Right atrium auricular region (tissue), 2 donors: ENCODE data around the gene CDH22. TPM values are rescaled to one million over a fixed set of nuclear protein-coding genes. Genes with fewer than 3 reads are reported as not detected.
A peak's percentile ranks its signal among the peaks of the same experiment; 100 is the strongest.

Experiments
- DNase-seq: peaks from one replicate; pipeline ENCODE4 v3.0.0-alpha.2; 2019; ENCODE audit warnings: low spot score
- H3K27ac ChIP-seq, 2 donors: fragments of 200-600 bp; sonication (generic); 1 replicate in 1 of 2; 2 replicates in 1 of 2; pipeline ENCODE4 v1.5.1; 2016 to 2019
- H3K27me3 ChIP-seq, 2 donors: fragments of 200-600 bp; sonication (generic); one replicate each; pipeline versions ENCODE4 v1.5.1 to v1.6.0; 2017 to 2019
- H3K36me3 ChIP-seq: fragments of 200-600 bp; sonication (generic); one replicate; pipeline ENCODE4 v1.5.1; 2016
- H3K4me1 ChIP-seq, 2 donors: fragments of 200-600 bp; sonication (generic); one replicate each; pipeline versions ENCODE4 v1.5.1 to v1.6.0; 2017 to 2019
- H3K4me3 ChIP-seq, 2 donors: fragments of 200-600 bp; sonication (generic); 1 replicate in 1 of 2; 2 replicates in 1 of 2; pipeline ENCODE4 v1.5.1; 2017 to 2019; ENCODE audit warnings: mild to moderate bottlenecking in 1 of 2, moderate library complexity in 1 of 2
- H3K9me3 ChIP-seq, 2 donors: fragments of 200-600 bp; sonication (generic); one replicate each; pipeline ENCODE4 v1.5.1; 2019
- total RNA-seq, 2 donors: library from RNA; depleted of rRNA; stranded (reverse); fragments of >200 nt; gene quantifications; one replicate each; pipeline ENCODE4 v1.1.0, GENCODE V29; 2016
- TF ChIP-seq, protein P1 (sequence below), 2 donors: fragments of 200-600 bp; sonication (generic); IDR thresholded peaks; one replicate each; pipeline ENCODE4 v1.5.1; 2019; ENCODE audit warnings: antibody characterized with exemption in 2 of 2

CDH22 gene
- total RNA-seq, 2 donors from 2014 or later = 0.67 to 4.4 TPM

DNA sequence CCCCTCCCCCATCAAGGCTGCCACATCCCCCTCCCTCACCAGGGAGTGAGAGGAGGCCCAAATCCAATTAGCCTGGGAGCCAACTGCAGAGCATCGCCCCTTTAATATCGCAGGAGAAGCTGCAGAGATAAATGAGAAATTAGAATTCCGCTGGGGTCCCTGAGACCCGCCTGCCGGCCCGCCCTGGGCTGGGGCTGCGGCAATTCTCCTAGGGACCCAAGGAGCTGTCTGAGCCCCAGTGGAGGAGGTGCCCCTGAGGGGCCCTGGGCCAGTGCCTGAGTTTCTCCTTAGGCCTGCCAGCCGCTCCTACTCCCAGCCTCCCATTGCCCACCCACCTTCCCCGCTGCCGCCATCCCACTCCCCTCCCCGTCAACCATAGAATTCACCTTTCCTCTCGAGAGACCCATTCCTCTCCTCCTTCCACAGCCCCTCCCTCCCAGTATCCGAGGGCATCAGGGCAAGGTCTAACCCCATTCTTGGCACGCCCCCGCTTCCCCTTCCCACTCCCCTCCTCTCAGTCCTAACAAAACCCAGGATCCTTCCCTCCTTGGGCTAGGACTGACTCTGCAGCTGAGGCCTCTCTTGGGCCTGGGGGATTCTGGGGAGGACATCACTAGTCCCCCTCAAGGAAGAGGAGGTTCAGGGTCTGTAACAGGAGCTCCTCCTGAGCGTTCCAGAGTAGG is 20.0 kb upstream of the CDH22 start:
- no peaks in the 10 kb centered on the region for H3K36me3 ChIP-seq
- DNase-seq = no peak
- no peaks in the 10 kb centered on the region for H3K9me3 ChIP-seq
- H3K4me1 ChIP-seq = no peaks in the 10 kb centered on the region
- TF ChIP-seq, protein P1, sequence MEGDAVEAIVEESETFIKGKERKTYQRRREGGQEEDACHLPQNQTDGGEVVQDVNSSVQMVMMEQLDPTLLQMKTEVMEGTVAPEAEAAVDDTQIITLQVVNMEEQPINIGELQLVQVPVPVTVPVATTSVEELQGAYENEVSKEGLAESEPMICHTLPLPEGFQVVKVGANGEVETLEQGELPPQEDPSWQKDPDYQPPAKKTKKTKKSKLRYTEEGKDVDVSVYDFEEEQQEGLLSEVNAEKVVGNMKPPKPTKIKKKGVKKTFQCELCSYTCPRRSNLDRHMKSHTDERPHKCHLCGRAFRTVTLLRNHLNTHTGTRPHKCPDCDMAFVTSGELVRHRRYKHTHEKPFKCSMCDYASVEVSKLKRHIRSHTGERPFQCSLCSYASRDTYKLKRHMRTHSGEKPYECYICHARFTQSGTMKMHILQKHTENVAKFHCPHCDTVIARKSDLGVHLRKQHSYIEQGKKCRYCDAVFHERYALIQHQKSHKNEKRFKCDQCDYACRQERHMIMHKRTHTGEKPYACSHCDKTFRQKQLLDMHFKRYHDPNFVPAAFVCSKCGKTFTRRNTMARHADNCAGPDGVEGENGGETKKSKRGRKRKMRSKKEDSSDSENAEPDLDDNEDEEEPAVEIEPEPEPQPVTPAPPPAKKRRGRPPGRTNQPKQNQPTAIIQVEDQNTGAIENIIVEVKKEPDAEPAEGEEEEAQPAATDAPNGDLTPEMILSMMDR (IDR thresholded peaks at IDR 0.05) = no peak
- H3K4me3 ChIP-seq = no peak overlapping the region
- no peak overlapping the region for H3K27ac ChIP-seq
- no peaks in the 10 kb centered on the region for H3K27me3 ChIP-seq

DNA sequence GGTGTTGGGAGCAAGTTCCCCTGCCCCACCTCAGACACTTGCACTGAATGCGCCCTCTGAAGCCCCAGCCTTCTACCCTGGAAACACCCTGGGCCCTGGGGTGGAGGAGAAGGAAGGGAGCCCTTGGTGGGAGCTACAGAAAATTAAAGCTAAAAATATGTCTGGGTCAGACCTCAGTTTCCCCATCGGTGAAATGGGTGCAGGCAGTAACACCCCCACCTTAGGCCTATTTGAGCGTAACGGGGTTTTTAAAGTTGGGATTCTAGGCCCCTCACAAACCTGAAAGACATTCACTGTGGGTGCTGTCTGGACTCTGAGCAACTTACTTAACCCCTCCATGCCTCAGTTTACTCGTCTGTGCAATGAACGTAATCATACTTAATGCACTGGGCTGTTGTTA is 19.3 kb upstream of the CDH22 start:
- TF ChIP-seq, protein P1 (IDR thresholded peaks at IDR 0.05) = no peak
- H3K27me3 ChIP-seq = no peaks in the 10 kb centered on the region

GRCh38 chr20:46325789-46326188 is 17.5 kb upstream of the CDH22 start:
- Histone ChIP-seq H3K4me3 (no peak overlapping the region), H3K27ac (no peak overlapping the region), H3K4me1 (no peaks in the 10 kb centered on the region), H3K27me3 (no peaks in the 10 kb centered on the region), H3K9me3 (no peaks in the 10 kb centered on the region), H3K36me3 (no peaks in the 10 kb centered on the region)
- TF ChIP-seq, protein P1 (IDR thresholded peaks at IDR 0.05) = no peak
- DNase-seq = no peak

More for the DNA sequence above, 19.3 kb upstream of the CDH22 start:
- Histone ChIP-seq H3K9me3 (no peaks in the 10 kb centered on the region), H3K36me3 (no peaks in the 10 kb centered on the region), H3K27ac (no peak overlapping the region), H3K4me3 (no peak overlapping the region), H3K4me1 (no peaks in the 10 kb centered on the region)
- no peak for DNase-seq

GRCh38 chr20:46324960-46325703 is 16.8 kb upstream of the CDH22 start:
- Histone ChIP-seq H3K4me3 (no peak overlapping the region), H3K27me3 (no peaks in the 10 kb centered on the region), H3K27ac (no peak overlapping the region), H3K4me1 (no peaks in the 10 kb centered on the region), H3K9me3 (no peaks in the 10 kb centered on the region), H3K36me3 (no peaks in the 10 kb centered on the region)
- DNase-seq = no peak
- TF ChIP-seq, protein P1 (IDR thresholded peaks at IDR 0.05) = peak in 1 of 2 donors; percentile 40

- H3K27ac ChIP-seq = no peak overlapping the region
- H3K36me3 ChIP-seq = no peaks in the 10 kb centered on the region
- no peaks in the 10 kb centered on the region for H3K27me3 ChIP-seq
- H3K9me3 ChIP-seq = no peaks in the 10 kb centered on the region
- TF ChIP-seq, protein P1 (IDR thresholded peaks at IDR 0.05) = no peak
- H3K4me3 ChIP-seq = no peak overlapping the region
- H3K4me1 ChIP-seq = no peaks in the 10 kb centered on the region
- DNase-seq = no peak
These were observed 16.1 kb upstream of the CDH22 start for GRCh38 chr20:46324379-46324778.
